Endothelial cell of umbilical vein (primary cell): Measurements from ENCODE around the gene CLIP1. TPM values are rescaled to one million over a fixed set of nuclear protein-coding genes. Genes with fewer than 3 reads are reported as not detected.

Experiments used
- BruUV-seq: library from RNA; stranded (reverse); fragments of 400-500 nt; replicated peaks from 2 replicates; lab custom pipeline; 2021; lab: Mats Ljungman, UMichigan
- CTCF ChIA-PET: fragments of 300-600, 350-600 bp; sonication (Branson Sonifier 250); formaldehyde crosslinking; loops from one replicate; lab custom pipeline; 2021; ENCODE audit warnings: antibody characterized with exemption, inconsistent platforms; lab: Charles Lee
- POLR2A ChIA-PET: fragments of 300-600, 350-600 bp; sonication (Branson Sonifier 250); formaldehyde crosslinking; loops from one replicate; lab custom pipeline; 2021; ENCODE audit warnings: antibody characterized with exemption, inconsistent platforms; lab: Charles Lee
- DNase-seq: peaks from one replicate; pipeline ENCODE4 v3.0.0-alpha.2; 2011; ENCODE audit warnings: low read depth, low spot score
- FAIRE-seq: peaks from 2 replicates; lab custom pipeline; 2011; peaks lifted over from hg19 to GRCh38; lab: Jason Lieb, UNC
- H2AFZ ChIP-seq: 2 replicates; pipeline ENCODE4 v1.6.0; 2012; ENCODE audit warnings: low read depth, low read length, control low read depth, inconsistent platforms
- H3K27ac ChIP-seq: 2 replicates; pipeline ENCODE4 v1.5.1; 2011; ENCODE audit warnings: low read depth, mild to moderate bottlenecking, control low read depth, low read length, moderate library complexity; ENCODE audit not compliant: insufficient read depth
- H3K27me3 ChIP-seq, 2 experiments: 2 replicates each; pipeline versions ENCODE4 v1.6.0 to v1.6.1; 2011; ENCODE audit warnings: low read length in 2 of 2, mixed read lengths in 1 of 2; ENCODE audit not compliant: control insufficient read depth in 2 of 2, insufficient read depth in 2 of 2
- H3K36me3 ChIP-seq, 2 experiments: 2 replicates in 1 of 2; 3 replicates in 1 of 2; pipeline ENCODE4 v1.5.1; 2011; ENCODE audit warnings: low read length in 2 of 2, mild to moderate bottlenecking in 1 of 2, moderate library complexity in 1 of 2; ENCODE audit not compliant: control insufficient read depth in 2 of 2, insufficient read depth in 2 of 2; ENCODE audit errors: extremely low read depth in 1 of 2
- H3K4me1 ChIP-seq: 3 replicates; pipeline ENCODE4 v1.5.1; 2011; ENCODE audit warnings: mild to moderate bottlenecking, low read length; ENCODE audit not compliant: control insufficient read depth, insufficient read depth; ENCODE audit errors: extremely low read depth
- H3K4me2 ChIP-seq: 2 replicates; pipeline ENCODE4 v1.6.1; 2011; ENCODE audit warnings: low read length, control low read depth, mixed read lengths; ENCODE audit not compliant: insufficient read depth
- H3K4me3 ChIP-seq, 3 experiments: fragments of 200-600 bp in 1 of 3; sonication (generic), shearing (Covaris generic) in 1 of 3; replicated peaks in 1 of 3; 2 replicates each; pipeline ENCODE4 v1.5.1; 2011 to 2016; ENCODE audit warnings: control low read depth in 3 of 3, low read length in 3 of 3, mild to moderate bottlenecking in 2 of 3, inconsistent platforms in 1 of 3, low read depth in 1 of 3, moderate library complexity in 1 of 3; ENCODE audit not compliant: insufficient read depth in 1 of 3
- H3K79me2 ChIP-seq: 2 replicates; pipeline ENCODE4 v1.6.0; 2012; ENCODE audit warnings: low read length, inconsistent platforms; ENCODE audit not compliant: control insufficient read depth, insufficient read depth
- H3K9ac ChIP-seq: replicated peaks from 2 replicates; pipeline ENCODE3; 2011; ENCODE audit warnings: low read length, control low read depth; ENCODE audit not compliant: insufficient read depth; ENCODE audit errors: extremely low read depth
- H3K9me1 ChIP-seq: replicated peaks from 3 replicates; pipeline ENCODE4 v1.6.0; 2011; ENCODE audit warnings: mild to moderate bottlenecking, low read length; ENCODE audit not compliant: control insufficient read depth, insufficient read depth; ENCODE audit errors: extremely low read depth
- H3K9me3 ChIP-seq: replicated peaks from 2 replicates; pipeline ENCODE4 v1.5.1; 2012; ENCODE audit warnings: low read length, inconsistent platforms; ENCODE audit not compliant: control insufficient read depth, insufficient read depth
- H4K20me1 ChIP-seq: replicated peaks from 2 replicates; pipeline ENCODE3; 2011; ENCODE audit warnings: mild to moderate bottlenecking, low read length; ENCODE audit not compliant: control insufficient read depth, insufficient read depth; ENCODE audit errors: extremely low read depth
- CTCF ChIP-seq, 2 donors: IDR thresholded peaks; 1 replicate in 1 of 2; 2 replicates in 1 of 2; pipeline ENCODE4 v1.5.1; 2011; ENCODE audit warnings: low read length in 2 of 2, mild to moderate bottlenecking in 2 of 2, moderate library complexity in 2 of 2, control low read depth in 1 of 2, inconsistent platforms in 1 of 2, low read depth in 1 of 2; ENCODE audit not compliant: insufficient read depth in 1 of 2; ENCODE audit errors: extremely low read depth in 1 of 2
- EZH2 ChIP-seq: IDR thresholded peaks from 2 replicates; pipeline ENCODE4 v1.6.1; 2012; ENCODE audit warnings: borderline replicate concordance, low read depth, mild to moderate bottlenecking, moderate library complexity, low read length, inconsistent platforms; ENCODE audit not compliant: severe bottlenecking
- FOS ChIP-seq: IDR thresholded peaks from 2 replicates; pipeline ENCODE4 v1.6.1; 2011; ENCODE audit warnings: mild to moderate bottlenecking, low read length, moderate library complexity, borderline replicate concordance; ENCODE audit not compliant: insufficient read depth
- GATA2 ChIP-seq: IDR thresholded peaks from 2 replicates; pipeline ENCODE4 v1.7.0; 2011; ENCODE audit warnings: low read depth, mild to moderate bottlenecking, moderate library complexity, mixed read lengths, low read length; ENCODE audit not compliant: insufficient read length, insufficient read depth
- JUN ChIP-seq: IDR thresholded peaks from 2 replicates; pipeline ENCODE4 v1.6.1; 2011; ENCODE audit warnings: borderline replicate concordance, low read depth; ENCODE audit not compliant: insufficient read length, insufficient read depth
- POLR2A ChIP-seq: IDR thresholded peaks from 2 replicates; pipeline ENCODE4 v1.6.1; 2012; ENCODE audit warnings: low read depth, mild to moderate bottlenecking, control low read depth, low read length
- POLR2AphosphoS5 ChIP-seq: IDR thresholded peaks from 2 replicates; pipeline ENCODE4 v1.6.1; 2012; ENCODE audit warnings: low read depth, mild to moderate bottlenecking, control low read depth, low read length, moderate library complexity; ENCODE audit not compliant: insufficient read depth
- dilution Hi-C: fragments of 300-500 bp; cut with MboI; formaldehyde crosslinking; loops from one replicate; pipeline ENCODE4 v1.15.0; 2019; ENCODE audit warnings: low sequenced_read_pairs; ENCODE audit not compliant: extremely low pct_ligation_motif_present
- intact Hi-C: fragments of 100-400 bp; cut with micrococcal nuclease; formaldehyde crosslinking; loops from one replicate; pipeline ENCODE4 v1.10.0; 2022
- polyA plus RNA-seq, 4 experiments: library from polyadenylated mRNA; depleted of rRNA in 3 of 4; stranded (reverse) in 3 of 4; unstranded in 1 of 4; fragments of >200 nt; gene quantifications; 2 replicates each; pipeline versions ENCODE4 v1.2.1 to v1.2.3, GENCODE V29; 2011 to 2012; ENCODE audit warnings: missing spikeins in 1 of 4
- total RNA-seq: library from RNA; stranded (reverse); gene quantifications from 2 replicates; pipeline ENCODE4 v1.2.3, GENCODE V29; 2021

Gene CLIP1
- total and polyA plus RNA-seq, 2 donors (not counting 3 experiments of a cell fraction or from before 2014, with no cell fraction given): 56.5 to 84.3 TPM

- no peaks in the 10 kb centered on the region for H4K20me1 ChIP-seq
- H3K27me3 ChIP-seq: no peaks in the 10 kb centered on the region
- H3K9me3 ChIP-seq: no peaks in the 10 kb centered on the region
- intact Hi-C loops (loop anchor here (5.0 kb wide), 1 partner anchor 524 kb away; the partner anchor contains the start of gene DENR), dilution Hi-C loops (no loop called here)
- no peak overlapping the region for H3K9ac ChIP-seq
- no peak overlapping the region for H3K4me2 ChIP-seq
- no TSS peak for BruUV-seq
- no peaks in the 10 kb centered on the region for H3K9me1 ChIP-seq
- CTCF ChIA-PET: interaction anchor here (1.5 to 1.7 kb wide), 2 partner anchors 12 to 97 kb away, joined by 3 to 5 read pairs; no protein-coding TSS in a partner anchor
- H3K4me3 ChIP-seq: no peak overlapping the region
- H2AFZ ChIP-seq: no peak overlapping the region
- H3K27ac ChIP-seq: no peak overlapping the region
- POLR2A ChIA-PET: no interaction called here
- peaks cover 10% of the 10 kb centered on the region for H3K4me1 ChIP-seq
- no peak for TF ChIP-seq CTCF (IDR thresholded peaks at IDR 0.05; ENCODE audit: extremely low read depth in 1 of 2, insufficient read depth in 1 of 2, low read depth in 1 of 2, low read length in 2 of 2)
- TF ChIP-seq POLR2A: no peak
- TF ChIP-seq POLR2AphosphoS5: no peak
- TF ChIP-seq JUN: no peak
- no peak for TF ChIP-seq EZH2
- no peak for TF ChIP-seq FOS
- TF ChIP-seq GATA2: no peak
- no peak for DNase-seq
- H3K36me3 ChIP-seq: peaks cover 2 to 4% of the 10 kb centered on the region in 2 experiments
- FAIRE-seq: peak; percentile 40
- H3K79me2 ChIP-seq: peaks cover 21% of the 10 kb centered on the region
These were observed 194.4 kb downstream of the CLIP1 start for GRCh38 chr12:122228092-122228491.
